DOHH2 (cell line): ENCODE measurements around the gene BCO2.
"Not testable (repeated sequence)": the region's sequence is repeated elsewhere in the genome, so short reads cannot be mapped to it uniquely, and the experiment has no call there.

ENCODE experiments used
- H3F3A ChIP-seq: fragments of 200-600 bp; sonication (generic), shearing (Covaris generic); 2 replicates; pipeline ENCODE4 v1.6.0; 2016; ENCODE audit warnings: antibody characterized with exemption, mild to moderate bottlenecking; ENCODE audit not compliant: control insufficient read depth, insufficient read depth
- H3K27ac ChIP-seq: fragments of 200-600 bp; sonication (generic); 2 replicates; pipeline ENCODE4 v1.5.1; 2014; ENCODE audit warnings: low read depth, mild to moderate bottlenecking, low read length, moderate library complexity
- H3K27me3 ChIP-seq: fragments of 200-600 bp; sonication (generic); 2 replicates; pipeline ENCODE4 v1.6.1; 2014; ENCODE audit warnings: mild to moderate bottlenecking, low read length, mixed read lengths; ENCODE audit not compliant: control insufficient read depth
- H3K36me3 ChIP-seq: fragments of 200-600 bp; sonication (generic); 2 replicates; pipeline ENCODE4 v1.6.1; 2014; ENCODE audit warnings: mild to moderate bottlenecking, low read length, moderate library complexity, mixed read lengths; ENCODE audit not compliant: control insufficient read depth
- H3K4me1 ChIP-seq: fragments of 200-600 bp; sonication (generic); 2 replicates; pipeline ENCODE4 v1.6.1; 2014; ENCODE audit warnings: mild to moderate bottlenecking, low read length, mixed read lengths; ENCODE audit not compliant: control insufficient read depth
- H3K4me2 ChIP-seq: fragments of 200-600 bp; sonication (generic); 2 replicates; pipeline ENCODE4 v1.6.0; 2014; ENCODE audit warnings: mild to moderate bottlenecking, low read length, moderate library complexity
- H3K4me3 ChIP-seq: fragments of 200-600 bp; sonication (generic); 2 replicates; pipeline ENCODE4 v1.5.1; 2014; ENCODE audit warnings: mild to moderate bottlenecking, low read length, mixed read lengths
- H3K79me2 ChIP-seq: fragments of 200-600 bp; sonication (generic); 2 replicates; pipeline ENCODE4 v1.6.1; 2014; ENCODE audit warnings: mild to moderate bottlenecking, low read length, mixed read lengths; ENCODE audit not compliant: control insufficient read depth
- H3K9me2 ChIP-seq: fragments of 200-600 bp; sonication (generic); replicated peaks from 2 replicates; pipeline ENCODE4 v1.6.1; 2014; ENCODE audit warnings: mild to moderate bottlenecking, low read length, mixed read lengths; ENCODE audit not compliant: control insufficient read depth
- H3K9me3 ChIP-seq: fragments of 200-600 bp; sonication (generic); 2 replicates; pipeline ENCODE4 v1.6.1; 2014; ENCODE audit warnings: antibody characterized with exemption, low read length, mixed read lengths; ENCODE audit not compliant: control insufficient read depth, insufficient read depth
- H4K20me1 ChIP-seq: fragments of 200-600 bp; sonication (generic); 2 replicates; pipeline ENCODE4 v1.6.0; 2014; ENCODE audit warnings: low read depth, mild to moderate bottlenecking, antibody characterized with exemption, low read length, moderate library complexity; ENCODE audit not compliant: control insufficient read depth, insufficient read depth
- EZH2phosphoT487 ChIP-seq: fragments of 200-600 bp; sonication (generic); IDR thresholded peaks from 2 replicates; pipeline ENCODE4 v1.6.1; 2017; ENCODE audit warnings: borderline replicate concordance, mild to moderate bottlenecking, antibody characterized with exemption, low read length, moderate library complexity, mixed read lengths
- TF ChIP-seq, protein P1 (sequence below): fragments of 200-600 bp; sonication (generic); IDR thresholded peaks from one replicate; pipeline ENCODE4 v1.5.1; 2014; ENCODE audit warnings: antibody characterized with exemption, mild to moderate bottlenecking, low read depth, low read length; ENCODE audit not compliant: poor library complexity, severe bottlenecking

BCO2 gene

DNA sequence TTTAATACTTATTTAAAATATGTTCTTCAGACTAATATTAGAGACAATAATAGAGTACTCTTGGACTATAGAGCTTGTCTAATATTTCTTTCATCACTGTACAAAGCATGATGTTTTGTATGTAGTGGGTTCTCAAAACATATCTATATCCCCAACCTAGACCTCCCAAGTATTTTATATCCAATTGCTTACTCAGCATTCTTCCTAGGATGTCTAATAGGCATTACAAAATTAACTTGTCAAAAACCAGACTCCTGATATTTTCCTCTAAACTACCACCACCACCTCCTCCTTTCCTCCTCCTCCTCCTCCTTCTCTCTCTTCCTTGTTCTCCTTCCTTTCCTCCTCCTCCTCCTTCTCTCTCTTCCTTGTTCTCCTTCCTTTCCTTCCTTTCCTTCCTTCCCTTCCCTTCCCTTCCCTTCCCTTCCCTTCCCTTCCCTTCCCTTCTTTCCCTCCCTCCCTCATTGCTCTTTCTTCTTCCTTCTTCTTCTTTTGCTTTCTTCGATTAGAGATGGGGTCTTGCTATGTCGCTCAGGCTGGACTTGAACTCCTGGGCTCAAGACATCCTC is 21.3 kb downstream of the BCO2 start:
- Histone ChIP-seq H3K79me2 (no peaks in the 10 kb centered on the region), H3K4me1 (peaks cover 7% of the 10 kb centered on the region), H3K36me3 (no peaks in the 10 kb centered on the region), H3K9me3 (no peaks in the 10 kb centered on the region), H3K27ac (no peak overlapping the region), H3K4me2 (no peak overlapping the region), H4K20me1 (no peaks in the 10 kb centered on the region), H3K9me2 (no peaks in the 10 kb centered on the region), H3K27me3 (peaks cover 18% of the 10 kb centered on the region), H3F3A (no peaks in the 10 kb centered on the region), H3K4me3 (no peak overlapping the region)
- TF ChIP-seq, protein P1, sequence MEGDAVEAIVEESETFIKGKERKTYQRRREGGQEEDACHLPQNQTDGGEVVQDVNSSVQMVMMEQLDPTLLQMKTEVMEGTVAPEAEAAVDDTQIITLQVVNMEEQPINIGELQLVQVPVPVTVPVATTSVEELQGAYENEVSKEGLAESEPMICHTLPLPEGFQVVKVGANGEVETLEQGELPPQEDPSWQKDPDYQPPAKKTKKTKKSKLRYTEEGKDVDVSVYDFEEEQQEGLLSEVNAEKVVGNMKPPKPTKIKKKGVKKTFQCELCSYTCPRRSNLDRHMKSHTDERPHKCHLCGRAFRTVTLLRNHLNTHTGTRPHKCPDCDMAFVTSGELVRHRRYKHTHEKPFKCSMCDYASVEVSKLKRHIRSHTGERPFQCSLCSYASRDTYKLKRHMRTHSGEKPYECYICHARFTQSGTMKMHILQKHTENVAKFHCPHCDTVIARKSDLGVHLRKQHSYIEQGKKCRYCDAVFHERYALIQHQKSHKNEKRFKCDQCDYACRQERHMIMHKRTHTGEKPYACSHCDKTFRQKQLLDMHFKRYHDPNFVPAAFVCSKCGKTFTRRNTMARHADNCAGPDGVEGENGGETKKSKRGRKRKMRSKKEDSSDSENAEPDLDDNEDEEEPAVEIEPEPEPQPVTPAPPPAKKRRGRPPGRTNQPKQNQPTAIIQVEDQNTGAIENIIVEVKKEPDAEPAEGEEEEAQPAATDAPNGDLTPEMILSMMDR = no peak
- no peak for TF ChIP-seq EZH2phosphoT487

DNA sequence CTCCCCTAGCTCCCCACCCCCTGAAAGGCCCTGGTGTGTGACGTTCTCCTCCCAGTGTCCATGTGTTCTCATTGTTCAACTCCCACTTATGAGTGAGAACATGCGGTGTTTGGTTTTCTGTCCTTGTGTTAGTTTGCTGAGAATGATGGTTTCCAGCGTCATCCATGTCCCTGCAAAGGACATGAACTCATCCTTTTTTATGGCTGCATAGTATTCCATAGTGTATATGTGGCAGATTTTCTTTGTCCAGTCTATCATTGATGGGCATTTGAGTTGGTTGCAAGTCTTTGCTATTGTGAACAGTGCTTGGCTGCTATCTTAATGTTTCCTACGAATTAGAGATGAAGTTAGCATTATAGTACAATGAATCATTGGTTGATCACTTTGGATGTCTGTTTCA is 23.8 kb downstream of the BCO2 start:
- H4K20me1 ChIP-seq, H3K4me3 ChIP-seq, H3K36me3 ChIP-seq, H3K9me3 ChIP-seq, H3K79me2 ChIP-seq, H3F3A ChIP-seq, H3K4me1 ChIP-seq, H3K9me2 ChIP-seq, H3K4me2 ChIP-seq, H3K27ac ChIP-seq: not testable (repeated sequence)
- peaks cover 15% of the 10 kb centered on the region for H3K27me3 ChIP-seq

DNA sequence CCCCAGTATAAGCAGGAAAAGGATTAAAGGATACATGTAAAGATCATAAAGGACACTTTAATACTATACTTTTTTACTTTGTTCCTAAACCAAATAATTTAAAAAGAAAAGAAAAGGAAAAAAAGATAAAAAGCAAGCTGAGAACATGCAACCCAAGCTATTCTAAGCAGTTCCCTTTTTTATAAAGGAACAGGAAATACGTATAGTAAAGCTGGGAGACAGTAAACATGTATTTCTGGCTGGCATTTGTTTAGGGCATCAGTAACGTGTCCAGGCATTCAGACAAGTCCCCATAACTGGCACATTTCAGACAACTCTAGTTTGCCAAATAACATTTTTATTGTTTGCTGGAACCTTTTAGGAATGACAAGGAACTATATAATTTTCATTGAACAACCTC is 24.9 kb downstream of the BCO2 start:
- no peaks in the 10 kb centered on the region for H3K79me2 ChIP-seq
- no peak for TF ChIP-seq EZH2phosphoT487
- TF ChIP-seq, protein P1 = no peak
- no peaks in the 10 kb centered on the region for H3K36me3 ChIP-seq
- H3F3A ChIP-seq = no peaks in the 10 kb centered on the region
- no peak overlapping the region for H3K27ac ChIP-seq
- H3K4me2 ChIP-seq = no peak overlapping the region
- H4K20me1 ChIP-seq = no peaks in the 10 kb centered on the region
- H3K9me3 ChIP-seq = no peaks in the 10 kb centered on the region
- H3K4me3 ChIP-seq = no peak overlapping the region
- H3K4me1 ChIP-seq = peaks cover 7% of the 10 kb centered on the region
- no peaks in the 10 kb centered on the region for H3K9me2 ChIP-seq
- H3K27me3 ChIP-seq = peaks cover 15% of the 10 kb centered on the region

DNA sequence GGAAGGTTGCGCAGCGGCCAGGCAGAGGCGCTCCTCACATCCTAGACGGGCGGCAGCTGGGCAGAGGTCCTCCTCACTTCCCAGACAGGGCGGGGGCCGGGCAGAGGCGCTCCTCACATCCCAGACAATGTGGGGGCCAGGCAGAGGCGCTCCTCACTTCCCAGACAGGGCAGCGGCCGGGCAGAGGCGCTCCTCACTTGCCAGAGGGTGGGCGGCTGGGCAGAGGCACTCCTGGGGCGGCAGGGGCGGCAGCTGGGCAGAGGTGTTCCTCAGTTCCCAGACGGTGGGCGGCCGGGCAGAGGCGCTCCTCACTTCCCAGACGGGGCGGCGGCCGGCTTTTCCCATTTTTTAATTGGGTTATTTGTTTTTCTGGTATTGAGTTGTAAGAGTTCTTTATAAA is 30.8 kb downstream of the BCO2 start:
- H3K27ac ChIP-seq = no peak overlapping the region
- no peaks in the 10 kb centered on the region for H3K9me2 ChIP-seq
- peaks cover 17% of the 10 kb centered on the region for H3K27me3 ChIP-seq
- no peaks in the 10 kb centered on the region for H4K20me1 ChIP-seq
- no peak for TF ChIP-seq EZH2phosphoT487
- no peaks in the 10 kb centered on the region for H3K9me3 ChIP-seq
- no peaks in the 10 kb centered on the region for H3K4me1 ChIP-seq
- no peaks in the 10 kb centered on the region for H3K36me3 ChIP-seq
- no peak overlapping the region for H3K4me3 ChIP-seq
- no peaks in the 10 kb centered on the region for H3F3A ChIP-seq
- H3K79me2 ChIP-seq = no peaks in the 10 kb centered on the region
- H3K4me2 ChIP-seq = no peak overlapping the region
